HFF-Myc (cell line): ENCODE measurements around the gene POLA1.

Source experiments
- DNase-seq: peaks from one replicate; pipeline ENCODE4 v3.0.0-alpha.2; 2011; ENCODE audit warnings: low read depth; ENCODE audit errors: extremely low read depth
- H3K4me3 ChIP-seq: replicated peaks from 2 replicates; pipeline ENCODE4 v1.5.1; 2011; ENCODE audit warnings: low read depth, mild to moderate bottlenecking, control low read depth, low read length
- TF ChIP-seq, protein P1 (sequence below): IDR thresholded peaks from 2 replicates; pipeline ENCODE4 v1.5.1; 2012; ENCODE audit warnings: mild to moderate bottlenecking, low read depth, low read length, control low read depth; ENCODE audit errors: missing control alignments

POLA1 gene

DNA sequence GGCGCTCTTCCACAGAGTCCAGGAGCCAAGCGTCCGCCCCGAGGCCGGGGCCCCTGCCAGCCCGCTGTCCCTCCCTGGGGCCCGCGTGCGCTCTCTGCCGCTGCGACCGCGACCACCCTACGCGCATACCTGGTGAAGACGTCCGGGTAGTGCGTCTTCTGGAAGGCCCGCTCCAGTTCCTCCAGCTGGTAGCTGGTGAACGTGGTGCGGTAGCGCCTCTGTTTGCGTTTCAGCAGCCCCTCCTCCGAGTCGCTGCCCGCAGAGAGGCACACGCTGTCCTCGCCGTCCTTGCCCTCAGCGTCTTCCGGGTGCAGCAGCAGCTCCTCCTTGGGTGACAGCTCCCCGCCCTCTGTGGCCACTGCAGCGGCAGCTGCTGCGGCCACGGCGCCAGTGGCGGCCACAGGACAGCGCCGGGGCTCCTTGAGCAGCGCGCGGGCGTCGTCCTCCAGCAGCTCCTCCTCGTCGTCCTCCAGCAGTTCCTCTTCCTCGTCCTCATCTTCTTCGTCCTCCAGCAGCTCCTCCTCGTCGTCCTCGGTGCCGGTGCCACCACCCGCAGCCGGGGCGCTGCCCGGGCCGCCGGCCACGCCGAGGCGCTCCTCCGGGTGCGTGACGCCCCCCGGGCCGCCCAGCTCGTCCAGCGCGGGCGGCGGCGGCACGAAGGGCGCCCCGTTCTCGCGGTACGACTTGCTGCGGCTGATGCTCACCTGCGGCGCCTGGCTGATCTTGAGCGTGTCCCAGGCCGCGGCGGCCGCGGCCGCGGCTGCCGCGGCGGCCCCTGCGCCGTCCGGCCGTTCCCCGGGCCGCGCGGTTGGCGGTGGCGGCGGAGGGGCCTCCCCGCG is 319.3 kb downstream of the POLA1 start:
- no peak for DNase-seq
- TF ChIP-seq, protein P1, sequence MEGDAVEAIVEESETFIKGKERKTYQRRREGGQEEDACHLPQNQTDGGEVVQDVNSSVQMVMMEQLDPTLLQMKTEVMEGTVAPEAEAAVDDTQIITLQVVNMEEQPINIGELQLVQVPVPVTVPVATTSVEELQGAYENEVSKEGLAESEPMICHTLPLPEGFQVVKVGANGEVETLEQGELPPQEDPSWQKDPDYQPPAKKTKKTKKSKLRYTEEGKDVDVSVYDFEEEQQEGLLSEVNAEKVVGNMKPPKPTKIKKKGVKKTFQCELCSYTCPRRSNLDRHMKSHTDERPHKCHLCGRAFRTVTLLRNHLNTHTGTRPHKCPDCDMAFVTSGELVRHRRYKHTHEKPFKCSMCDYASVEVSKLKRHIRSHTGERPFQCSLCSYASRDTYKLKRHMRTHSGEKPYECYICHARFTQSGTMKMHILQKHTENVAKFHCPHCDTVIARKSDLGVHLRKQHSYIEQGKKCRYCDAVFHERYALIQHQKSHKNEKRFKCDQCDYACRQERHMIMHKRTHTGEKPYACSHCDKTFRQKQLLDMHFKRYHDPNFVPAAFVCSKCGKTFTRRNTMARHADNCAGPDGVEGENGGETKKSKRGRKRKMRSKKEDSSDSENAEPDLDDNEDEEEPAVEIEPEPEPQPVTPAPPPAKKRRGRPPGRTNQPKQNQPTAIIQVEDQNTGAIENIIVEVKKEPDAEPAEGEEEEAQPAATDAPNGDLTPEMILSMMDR, result no peak
- no peak overlapping the region for H3K4me3 ChIP-seq

DNA sequence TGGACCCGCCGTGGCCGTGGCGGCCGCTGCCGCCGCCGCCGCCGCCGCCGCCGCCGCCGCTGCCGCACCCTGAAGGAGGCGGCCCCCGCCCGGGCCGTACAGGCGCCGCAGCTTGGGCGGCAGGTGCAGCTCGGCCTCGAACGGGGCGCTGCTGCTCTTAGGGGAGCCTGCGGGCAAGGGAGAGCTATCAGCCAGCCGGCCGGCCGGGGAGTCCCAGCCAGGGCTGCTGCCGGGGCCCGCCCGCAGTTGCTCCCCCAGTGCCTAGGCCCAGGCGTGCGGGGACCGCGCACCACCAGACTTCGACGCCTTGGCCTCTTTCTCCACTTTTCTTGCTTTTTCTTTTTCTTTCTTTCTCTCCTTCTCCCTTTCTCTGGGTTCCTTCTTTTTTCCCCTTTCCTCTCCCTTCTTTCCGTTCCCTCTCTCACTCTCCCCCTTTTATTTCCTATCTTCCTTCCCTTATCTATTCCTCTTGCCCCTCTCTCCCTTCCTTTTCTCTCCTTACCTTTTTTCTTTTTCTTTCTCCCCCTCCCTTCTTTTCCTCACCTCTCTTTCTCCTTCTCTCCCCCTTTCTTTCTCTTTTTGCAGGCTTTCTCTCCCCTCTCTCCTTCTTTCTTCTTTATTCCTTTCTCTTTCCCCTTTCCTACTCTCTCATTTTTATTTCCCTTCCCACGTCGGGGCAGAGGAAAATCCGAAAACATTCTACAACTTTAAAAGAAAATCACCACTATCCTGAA is 320.1 kb downstream of the POLA1 start:
- no peak for DNase-seq
- H3K4me3 ChIP-seq, result no peak overlapping the region

DNA sequence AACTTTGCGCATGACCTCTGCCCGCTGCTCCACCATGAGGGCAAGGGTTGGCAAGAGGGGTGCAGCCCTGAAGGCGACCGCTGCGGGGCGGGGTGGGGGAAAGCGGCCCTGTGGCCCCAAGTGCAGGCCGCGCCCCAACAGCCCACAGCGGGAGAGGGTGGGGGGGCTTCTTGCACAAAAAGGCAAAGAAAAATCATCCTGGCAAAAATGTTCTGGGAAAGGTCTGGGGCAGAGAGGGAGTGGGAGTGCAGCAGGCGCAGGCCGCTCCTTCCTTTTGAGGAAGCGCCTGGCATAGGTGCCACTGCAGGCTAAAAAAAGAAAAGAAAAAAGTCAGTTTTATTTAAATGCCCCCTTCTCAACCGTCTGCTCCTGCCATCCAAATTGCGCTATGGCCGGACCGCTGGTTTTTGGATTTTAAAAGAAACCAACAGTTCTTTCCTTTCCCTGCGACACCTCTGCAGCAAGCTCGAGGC is 320.7 kb downstream of the POLA1 start:
- no peak for DNase-seq
- no peak overlapping the region for H3K4me3 ChIP-seq
- TF ChIP-seq, protein P1, result no peak

More for the DNA sequence above, 320.1 kb downstream of the POLA1 start:
- TF ChIP-seq, protein P1, result no peak

DNA sequence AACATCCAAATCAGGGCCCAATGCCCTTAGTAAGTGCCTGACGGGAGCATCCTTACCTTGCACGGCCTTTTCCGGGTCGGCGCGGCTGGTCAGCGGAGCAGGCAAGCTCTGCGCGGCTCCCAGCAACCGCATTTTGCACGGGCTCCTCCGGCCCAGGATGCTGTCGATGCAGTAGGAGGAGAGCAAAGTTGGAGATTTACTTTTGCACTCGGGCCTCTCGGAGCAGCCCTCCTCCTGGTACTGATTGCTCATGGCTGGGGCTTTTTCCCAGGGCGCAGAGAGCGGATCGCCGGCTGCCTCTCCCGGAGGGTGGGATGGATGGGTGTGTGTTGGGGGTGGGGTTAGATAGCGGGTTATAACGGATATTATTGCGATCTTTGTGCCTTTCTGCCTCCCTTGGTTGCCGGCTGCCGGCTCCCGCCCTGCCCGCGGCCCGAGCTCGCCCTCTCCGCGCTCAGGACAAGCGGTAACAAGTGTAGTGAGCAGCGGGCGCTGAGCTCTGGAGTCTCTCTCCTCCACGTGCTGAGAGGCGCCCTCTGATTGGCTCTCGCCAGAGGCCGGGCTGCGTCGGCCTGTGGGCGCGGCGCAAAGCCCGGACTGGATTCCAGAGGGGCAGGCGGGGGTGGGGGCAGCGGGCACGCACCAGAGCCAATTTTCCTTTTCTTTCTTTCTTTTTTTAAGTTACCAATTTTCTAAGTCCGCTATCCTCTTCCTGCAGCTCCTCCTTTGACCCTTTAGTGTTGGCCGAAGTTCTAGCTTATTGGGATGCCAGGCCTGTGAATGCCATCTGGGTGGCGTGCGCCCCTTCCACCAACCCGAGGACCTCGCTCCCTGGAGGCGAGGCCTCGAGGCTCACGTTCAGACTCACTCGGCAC is 322.0 kb downstream of the POLA1 start, which contains the start of gene ARX:
TSS of gene ARX (minus strand) at position 480 of the 875 bp plus-strand sequence. CDS start at position 252, 228 bp downstream.
- no peak within 1 kb of the TSS for H3K4me3 ChIP-seq
- no peak for DNase-seq
- TF ChIP-seq, protein P1, result no peak

DNA sequence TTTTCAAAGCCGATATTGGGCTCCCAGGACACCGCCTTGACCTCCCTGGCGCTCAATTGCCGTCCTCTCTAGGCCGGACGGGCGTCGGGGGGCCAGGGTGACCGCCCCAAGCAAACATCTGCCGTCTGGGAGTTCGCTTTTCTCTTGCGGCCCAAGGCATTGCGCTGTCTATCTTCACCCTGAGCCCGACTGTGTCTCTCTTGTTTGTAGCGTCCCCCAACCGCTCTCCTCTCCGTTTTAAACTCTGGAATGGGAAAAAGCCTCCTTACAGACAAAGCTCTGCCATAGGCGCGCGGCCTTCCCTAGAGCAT is 322.6 kb downstream of the POLA1 start:
- no peak for DNase-seq
- TF ChIP-seq, protein P1, result no peak
- H3K4me3 ChIP-seq, result no peak overlapping the region

DNA sequence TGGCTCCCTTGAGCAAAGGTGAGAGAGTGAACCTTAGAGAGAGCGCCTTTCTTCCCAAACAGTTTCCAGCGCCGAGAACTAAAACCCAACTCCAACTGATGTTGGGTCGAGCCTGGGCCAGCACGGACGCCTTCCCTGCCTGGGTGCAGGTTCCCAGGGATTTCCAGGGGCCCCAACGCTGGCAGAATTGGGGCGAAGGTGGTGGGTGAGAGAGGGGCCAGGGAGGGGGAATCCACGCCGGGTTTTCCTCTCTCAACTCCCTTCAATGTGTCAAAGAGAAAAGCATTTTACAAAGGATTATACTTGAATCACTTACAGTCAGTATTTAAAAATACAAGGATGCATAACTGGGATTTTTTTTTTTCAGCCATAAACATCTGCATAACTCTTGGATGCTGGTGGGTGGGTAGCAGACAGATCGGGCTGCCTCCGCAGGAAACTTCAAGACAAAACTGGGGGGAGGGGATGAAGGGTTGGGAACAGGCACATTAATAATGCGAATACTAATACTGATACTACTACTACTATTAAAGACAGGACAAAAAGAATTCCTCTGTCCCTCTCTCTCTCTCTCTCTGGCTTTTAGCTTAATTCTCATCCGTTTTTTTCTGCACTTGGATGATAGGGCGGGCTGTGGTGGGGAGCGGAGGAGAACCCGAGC is 323.4 kb downstream of the POLA1 start:
- no peak overlapping the region for H3K4me3 ChIP-seq
- TF ChIP-seq, protein P1, result no peak
- DNase-seq, result no peak
